ENCODE data around the gene FBXO46.
"Not testable (repeated sequence)": the region's sequence is repeated elsewhere in the genome, so short reads cannot be mapped to it uniquely, and the experiment has no call there.

Gene FBXO46

GRCh38 chr19:45765702-45766295 lies 35.1 kb upstream of the FBXO46 start:
- DNase-seq = no peak

- no peak for DNase-seq
Measured at GRCh38 chr19:45764945-45765701, 34.4 kb upstream of the FBXO46 start.

GRCh38 chr19:45764475-45764874 lies 33.8 kb upstream of the FBXO46 start:
- no peak for DNase-seq

- no peak for DNase-seq
Measured at GRCh38 chr19:45763691-45764294, 33.1 kb upstream of the FBXO46 start.

- DNase-seq = no peak
Measured at GRCh38 chr19:45762870-45763631, 32.4 kb upstream of the FBXO46 start.

- DNase-seq = no peak
Measured at GRCh38 chr19:45761714-45762113, 31.0 kb upstream of the FBXO46 start.

GRCh38 chr19:45758921-45759320 lies 28.2 kb upstream of the FBXO46 start:
- DNase-seq = no peak

- no peak for DNase-seq
Measured at GRCh38 chr19:45757695-45758094, 27.0 kb upstream of the FBXO46 start.

GRCh38 chr19:45754323-45754722 lies 23.6 kb upstream of the FBXO46 start:
- DNase-seq = no peak

GRCh38 chr19:45753548-45753947 lies 22.9 kb upstream of the FBXO46 start:
- no peak for DNase-seq

- no peak for DNase-seq
Measured at GRCh38 chr19:45752639-45753038, 21.9 kb upstream of the FBXO46 start.

GRCh38 chr19:45751483-45751882 lies 20.8 kb upstream of the FBXO46 start:
- DNase-seq = not testable (repeated sequence)

GRCh38 chr19:45747513-45747912 lies 16.8 kb upstream of the FBXO46 start:
- no peak for DNase-seq

- DNase-seq = no peak
Measured at GRCh38 chr19:45746866-45747265, 16.2 kb upstream of the FBXO46 start.

GRCh38 chr19:45745606-45746005 lies 14.9 kb upstream of the FBXO46 start:
- DNase-seq = no peak

- DNase-seq = no peak
Measured at GRCh38 chr19:45742969-45743368, 12.3 kb upstream of the FBXO46 start.

- DNase-seq = no peak
Measured at GRCh38 chr19:45739498-45740439, 9.1 kb upstream of the FBXO46 start.

- no peak for DNase-seq
Measured at GRCh38 chr19:45733160-45733810, 2.6 kb upstream of the FBXO46 start, which contains the start of gene MEIOSIN. TSS of gene MEIOSIN (plus strand) at chr19:45733439. CDS start at chr19:45735377, 1,938 bp downstream.

GRCh38 chr19:45729800-45730290 lies 851 bp downstream of the FBXO46 start:
- DNase-seq = no peak

GRCh38 chr19:45728683-45729082 lies 2.0 kb downstream of the FBXO46 start:
- DNase-seq = not testable (repeated sequence)

GRCh38 chr19:45720065-45720464 lies 10.6 kb downstream of the FBXO46 start:
- DNase-seq = not testable (repeated sequence)
